BE2C (cell line): ENCODE measurements around the gene CLDN20.

Experiments
- DNase-seq: peaks from one replicate; pipeline ENCODE4 v3.0.0-alpha.2; 2020
- H3K27me3 ChIP-seq: fragments of 250-450 bp; sonication (Bioruptor Pico); 2 replicates; pipeline ENCODE4 v1.5.1; 2020; ENCODE audit warnings: mild to moderate bottlenecking
- H3K36me3 ChIP-seq: fragments of 250-450 bp; sonication (Bioruptor Pico); 2 replicates; pipeline ENCODE4 v1.5.1; 2020; ENCODE audit warnings: mild to moderate bottlenecking
- H3K4me1 ChIP-seq: fragments of 250-450 bp; sonication (Bioruptor Pico); 2 replicates; pipeline ENCODE4 v1.5.1; 2020
- H3K4me3 ChIP-seq: 2 replicates; pipeline ENCODE4 v1.5.1; 2011; ENCODE audit warnings: low read depth, low read length
- H3K9me3 ChIP-seq: fragments of 250-450 bp; sonication (Bioruptor Pico); 2 replicates; pipeline ENCODE4 v1.5.1; 2020
- CTCF ChIP-seq: IDR thresholded peaks from 2 replicates; pipeline ENCODE4 v1.5.1; 2012; ENCODE audit warnings: mild to moderate bottlenecking, low read depth, low read length

The CLDN20 gene

GRCh38 chr6:155314092-155314772 is 50.4 kb downstream of the CLDN20 start, which contains the start of gene TFB1M:
TFB1M (minus strand) TSS chr6:155314484; CDS start chr6:155314428, 56 bp downstream.
- Histone ChIP-seq H3K9me3 (no peaks in the 10 kb centered on the region), H3K27me3 (no peaks in the 10 kb centered on the region), H3K4me1 (no peaks in the 10 kb centered on the region), H3K36me3 (peaks cover 9% of the 10 kb centered on the region), H3K4me3 (peak within 1 kb of the TSS; percentile 68)
- TF ChIP-seq CTCF, result no peak
- peak; percentile 99 for DNase-seq

GRCh38 chr6:155314773-155315515 is 51.1 kb downstream of the CLDN20 start:
- Histone ChIP-seq H3K9me3 (no peaks in the 10 kb centered on the region), H3K36me3 (peaks cover 4% of the 10 kb centered on the region; the same call in 1 of the 2 replicates), H3K4me1 (no peaks in the 10 kb centered on the region), H3K4me3 (peak overlapping the region; percentile 68), H3K27me3 (no peaks in the 10 kb centered on the region)
- DNase-seq, result peak; percentile 78
- no peak for TF ChIP-seq CTCF

- Histone ChIP-seq H3K27me3 (no peaks in the 10 kb centered on the region), H3K4me3 (peak overlapping the region; percentile 68), H3K4me1 (no peaks in the 10 kb centered on the region), H3K36me3 (peaks cover under 1% of the 10 kb centered on the region; the same call in 1 of the 2 replicates), H3K9me3 (no peaks in the 10 kb centered on the region)
- no peak for DNase-seq
- TF ChIP-seq CTCF, result no peak
These were observed 51.7 kb downstream of the CLDN20 start for GRCh38 chr6:155315516-155315871.

GRCh38 chr6:155316419-155316818 is 52.6 kb downstream of the CLDN20 start:
- DNase-seq, result no peak
- H3K4me1 ChIP-seq, result no peaks in the 10 kb centered on the region
- no peaks in the 10 kb centered on the region for H3K9me3 ChIP-seq
- no peak for TF ChIP-seq CTCF
- no peak overlapping the region for H3K4me3 ChIP-seq
- no peaks in the 10 kb centered on the region; the same call in 1 of the 2 replicates for H3K36me3 ChIP-seq
- no peaks in the 10 kb centered on the region for H3K27me3 ChIP-seq

- H3K9me3 ChIP-seq, result no peaks in the 10 kb centered on the region
- H3K4me1 ChIP-seq, result no peaks in the 10 kb centered on the region
- TF ChIP-seq CTCF, result peak; percentile 23; the same call in 1 of the 2 replicates
- DNase-seq, result no peak
- no peaks in the 10 kb centered on the region for H3K36me3 ChIP-seq
- H3K27me3 ChIP-seq, result no peaks in the 10 kb centered on the region
- no peak overlapping the region for H3K4me3 ChIP-seq
These were observed 53.4 kb downstream of the CLDN20 start for GRCh38 chr6:155317186-155317585.

GRCh38 chr6:155319902-155320301 is 56.1 kb downstream of the CLDN20 start:
- Histone ChIP-seq H3K9me3 (no peaks in the 10 kb centered on the region), H3K4me3 (no peak overlapping the region), H3K4me1 (no peaks in the 10 kb centered on the region), H3K27me3 (no peaks in the 10 kb centered on the region), H3K36me3 (no peaks in the 10 kb centered on the region)
- no peak for DNase-seq
- TF ChIP-seq CTCF, result no peak
